HCT116 (cell line): ENCODE results near the gene POLR1B.

Experiments used
- CEBPB ChIP-seq: IDR thresholded peaks from 2 replicates; pipeline ENCODE4 v1.6.1; 2012; ENCODE audit warnings: low read depth
- CTCF ChIP-seq, 3 experiments: fragments of 200-600 bp in 1 of 3; sonication (generic) in 1 of 3; IDR thresholded peaks in 2 of 3; conservative IDR thresholded peaks in 1 of 3; 2 replicates each; pipeline ENCODE4 v1.5.1; 2012 to 2017; ENCODE audit warnings: low read depth in 2 of 3, low read length in 2 of 3, antibody characterized with exemption in 1 of 3, borderline replicate concordance in 1 of 3, control low read depth in 1 of 3, mild to moderate bottlenecking in 1 of 3, mixed read lengths in 1 of 3, mixed run types in 1 of 3, moderate library complexity in 1 of 3; ENCODE audit not compliant: insufficient read depth in 1 of 3
- EZH2 ChIP-seq: fragments of 200-600 bp; sonication (generic); IDR thresholded peaks from 2 replicates; pipeline ENCODE4 v1.6.1; 2017; ENCODE audit warnings: antibody characterized with exemption, mixed run types
- EZH2phosphoT487 ChIP-seq: fragments of 200-600 bp; IDR thresholded peaks from 2 replicates; pipeline ENCODE4 v1.6.1; 2018; ENCODE audit warnings: antibody characterized with exemption, borderline replicate concordance
- POLR2A ChIP-seq: IDR thresholded peaks from 2 replicates; pipeline ENCODE4 v1.7.0; 2011; ENCODE audit warnings: borderline replicate concordance; ENCODE audit not compliant: insufficient read depth, insufficient read length; ENCODE audit errors: extremely low read depth
- POLR2AphosphoS5 ChIP-seq: IDR thresholded peaks from 2 replicates; pipeline ENCODE4 v1.6.1; 2011; ENCODE audit warnings: mild to moderate bottlenecking, low read depth, low read length, moderate library complexity
- REST ChIP-seq: IDR thresholded peaks from 2 replicates; pipeline ENCODE4 v1.6.1; 2012; ENCODE audit warnings: low read depth

- TF ChIP-seq CEBPB (no peak), EZH2phosphoT487 (no peak), REST (no peak), EZH2 (no peak), POLR2A (no peak), CTCF (IDR thresholded peaks at IDR 0.05 in 2 of 3, conservative IDR thresholded peaks at IDR 0.05 in 1 of 3; ENCODE audit: borderline replicate concordance in 1 of 3, insufficient read depth in 1 of 3, low read depth in 2 of 3, low read length in 2 of 3) (no peak), POLR2AphosphoS5 (no peak)
Observed at GRCh38 chr2:112606547-112606946, 64.3 kb downstream of the POLR1B start.
